OCI-LY1 (cell line): Measurements from ENCODE around the gene ACCS.

Experiments used
- H2AFZ ChIP-seq: fragments of 200-600 bp; sonication (generic), shearing (Covaris generic); 2 replicates; pipeline ENCODE4 v1.6.0; 2014; ENCODE audit warnings: antibody characterized with exemption, mild to moderate bottlenecking, low read length
- H3F3A ChIP-seq: fragments of 200-600 bp; sonication (generic), shearing (Covaris generic); 2 replicates; pipeline ENCODE4 v1.6.0; 2014; ENCODE audit warnings: mild to moderate bottlenecking, antibody characterized with exemption, low read length, moderate library complexity; ENCODE audit not compliant: insufficient read depth
- H3K27ac ChIP-seq: fragments of 200-600 bp; sonication (generic); 2 replicates; pipeline ENCODE4 v1.5.1; 2014; ENCODE audit warnings: low read length, mixed run types, mild to moderate bottlenecking, low read depth; ENCODE audit not compliant: poor library complexity, severe bottlenecking
- H3K27me3 ChIP-seq: fragments of 200-600 bp; sonication (generic); 2 replicates; pipeline ENCODE4 v1.6.0; 2014; ENCODE audit warnings: antibody characterized with exemption, mild to moderate bottlenecking, low read length, moderate library complexity; ENCODE audit not compliant: insufficient read depth
- H3K36me3 ChIP-seq: fragments of 200-600 bp; sonication (generic); 2 replicates; pipeline ENCODE4 v1.6.1; 2014; ENCODE audit warnings: mild to moderate bottlenecking, antibody characterized with exemption, low read length, moderate library complexity, mixed read lengths; ENCODE audit not compliant: insufficient read depth
- H3K4me1 ChIP-seq: fragments of 200-600 bp; sonication (generic); 2 replicates; pipeline ENCODE4 v1.5.1; 2014; ENCODE audit warnings: mild to moderate bottlenecking, low read length, moderate library complexity; ENCODE audit not compliant: insufficient read depth, severe bottlenecking
- H3K4me2 ChIP-seq: fragments of 200-600 bp; sonication (generic), shearing (Covaris generic); 2 replicates; pipeline ENCODE4 v1.6.1; 2014; ENCODE audit warnings: low read length
- H3K4me3 ChIP-seq: fragments of 200-600 bp; sonication (generic); 2 replicates; pipeline ENCODE4 v1.5.1; 2014; ENCODE audit warnings: low read length, low read depth, mild to moderate bottlenecking, mixed read lengths; ENCODE audit not compliant: poor library complexity, severe bottlenecking
- H3K79me2 ChIP-seq: fragments of 200-600 bp; shearing (Covaris generic); 2 replicates; pipeline ENCODE4 v1.6.1; 2016; ENCODE audit warnings: mixed run types, low read length, mixed read lengths; ENCODE audit not compliant: insufficient read depth
- H3K9ac ChIP-seq: fragments of 200-600 bp; sonication (generic), shearing (Covaris generic); 2 replicates; pipeline ENCODE4 v1.6.1; 2014; ENCODE audit warnings: mild to moderate bottlenecking, low read length, mixed read lengths
- H3K9me2 ChIP-seq: fragments of 200-600 bp; sonication (generic), shearing (Covaris generic); 2 replicates; pipeline ENCODE4 v1.6.1; 2014; ENCODE audit warnings: low read depth, mild to moderate bottlenecking, low read length, mixed read lengths
- H3K9me3 ChIP-seq: fragments of 200-600 bp; shearing (Covaris generic); 2 replicates; pipeline ENCODE4 v1.6.1; 2014; ENCODE audit warnings: low read length, mixed read lengths
- H4K20me1 ChIP-seq: fragments of 200-600 bp; sonication (generic), shearing (Covaris generic); 2 replicates; pipeline ENCODE4 v1.6.0; 2016; ENCODE audit warnings: mild to moderate bottlenecking, low read length; ENCODE audit not compliant: insufficient read depth
- CTCF ChIP-seq: fragments of 200-600 bp; sonication (generic), shearing (Covaris generic); IDR thresholded peaks from 2 replicates; pipeline ENCODE4 v1.5.1; 2017; ENCODE audit warnings: mild to moderate bottlenecking, antibody characterized with exemption, low read length, moderate library complexity, mixed read lengths
- EZH2 ChIP-seq: fragments of 200-600 bp; sonication (generic), shearing (Covaris generic); IDR thresholded peaks from 2 replicates; pipeline ENCODE4 v1.8.0; 2017; ENCODE audit warnings: borderline replicate concordance, mixed run types, mild to moderate bottlenecking, antibody characterized with exemption, low read length, moderate library complexity, mixed read lengths

ACCS gene

GRCh38 chr11:44047298-44047697 lies 18.8 kb upstream of the ACCS start:
- Histone ChIP-seq H3K9ac (no peak overlapping the region), H4K20me1 (no peaks in the 10 kb centered on the region), H3K27me3 (peaks cover 3% of the 10 kb centered on the region; the same call in 1 of the 2 replicates), H3K9me2 (no peaks in the 10 kb centered on the region), H3K4me2 (no peak overlapping the region), H3K27ac (no peak overlapping the region), H3K4me3 (no peak overlapping the region), H3K79me2 (no peaks in the 10 kb centered on the region), H3K9me3 (no peaks in the 10 kb centered on the region), H3K36me3 (no peaks in the 10 kb centered on the region), H3F3A (no peaks in the 10 kb centered on the region), H3K4me1 (no peaks in the 10 kb centered on the region), H2AFZ (no peak overlapping the region)
- no peak for TF ChIP-seq CTCF
- TF ChIP-seq EZH2, result no peak

GRCh38 chr11:44047931-44048431 lies 18.1 kb upstream of the ACCS start, which contains the start of gene ACCSL:
Gene ACCSL (plus strand): TSS chr11:44047981. CDS start chr11:44048037, 56 bp downstream.
- no peak within 1 kb of the TSS for H3K9ac ChIP-seq
- no peaks in the 10 kb centered on the region for H3K36me3 ChIP-seq
- H3K79me2 ChIP-seq, result no peaks in the 10 kb centered on the region
- H3K9me3 ChIP-seq, result no peaks in the 10 kb centered on the region
- H3K27me3 ChIP-seq, result peaks cover 3% of the 10 kb centered on the region; the same call in 1 of the 2 replicates
- no peak within 1 kb of the TSS for H3K4me3 ChIP-seq
- H3F3A ChIP-seq, result no peaks in the 10 kb centered on the region
- H4K20me1 ChIP-seq, result no peaks in the 10 kb centered on the region
- no peak within 1 kb of the TSS for H3K27ac ChIP-seq
- H3K4me1 ChIP-seq, result no peaks in the 10 kb centered on the region
- TF ChIP-seq CTCF, result no peak
- TF ChIP-seq EZH2, result no peak
- no peak within 1 kb of the TSS for H3K4me2 ChIP-seq
- H2AFZ ChIP-seq, result no peak within 1 kb of the TSS
- no peaks in the 10 kb centered on the region for H3K9me2 ChIP-seq

GRCh38 chr11:44049832-44050231 lies 16.2 kb upstream of the ACCS start:
- Histone ChIP-seq H3K4me1 (no peaks in the 10 kb centered on the region), H3K79me2 (no peaks in the 10 kb centered on the region), H3F3A (no peaks in the 10 kb centered on the region), H3K9me2 (no peaks in the 10 kb centered on the region), H3K27me3 (peaks cover 3% of the 10 kb centered on the region; the same call in 1 of the 2 replicates), H2AFZ (no peak overlapping the region), H3K36me3 (no peaks in the 10 kb centered on the region), H3K9me3 (no peaks in the 10 kb centered on the region), H3K4me3 (no peak overlapping the region), H4K20me1 (no peaks in the 10 kb centered on the region), H3K27ac (no peak overlapping the region), H3K9ac (no peak overlapping the region), H3K4me2 (no peak overlapping the region)
- TF ChIP-seq EZH2 (no peak), CTCF (no peak)
